HG03097 (cell line): ENCODE results near the gene GOLGA3.
"Not testable (repeated sequence)": the region's sequence is repeated elsewhere in the genome, so short reads cannot be mapped to it uniquely, and the experiment has no call there.

Source experiments
- ATAC-seq: cut with Tn5 transposase; IDR thresholded peaks from one replicate; pipeline ENCODE4 v1.9.1; 2021; ENCODE audit not compliant: unreplicated experiment, low FRiP score

Gene GOLGA3

GRCh38 chr12:132754160-132754932, 74.3 kb downstream of the GOLGA3 start:
- ATAC-seq, result no peak

- ATAC-seq, result not testable (repeated sequence)
Measured at GRCh38 chr12:132753670-132754069, 75.0 kb downstream of the GOLGA3 start.

- ATAC-seq, result no peak
Measured at GRCh38 chr12:132748319-132748718, 80.3 kb downstream of the GOLGA3 start.

- no peak for ATAC-seq
Measured at GRCh38 chr12:132747896-132748295, 80.8 kb downstream of the GOLGA3 start.

- no peak for ATAC-seq
Measured at GRCh38 chr12:132747395-132747794, 81.3 kb downstream of the GOLGA3 start.

- no peak for ATAC-seq
Measured at GRCh38 chr12:132746613-132747012, 82.1 kb downstream of the GOLGA3 start.

- ATAC-seq, result no peak
Measured at GRCh38 chr12:132743831-132744230, 84.8 kb downstream of the GOLGA3 start.

GRCh38 chr12:132741620-132742019, 87.0 kb downstream of the GOLGA3 start:
- no peak for ATAC-seq

GRCh38 chr12:132740652-132741051, 88.0 kb downstream of the GOLGA3 start:
- ATAC-seq, result no peak

- ATAC-seq, result no peak
Measured at GRCh38 chr12:132740313-132740646, 88.4 kb downstream of the GOLGA3 start.

GRCh38 chr12:132739600-132740312, 88.9 kb downstream of the GOLGA3 start:
- ATAC-seq, result no peak

- no peak for ATAC-seq
Measured at GRCh38 chr12:132736913-132737312, 91.8 kb downstream of the GOLGA3 start.

GRCh38 chr12:132736378-132736777, 92.3 kb downstream of the GOLGA3 start:
- ATAC-seq, result no peak

- no peak for ATAC-seq
Measured at GRCh38 chr12:132735496-132735895, 93.2 kb downstream of the GOLGA3 start.

- ATAC-seq, result no peak
Measured at GRCh38 chr12:132734206-132734605, 94.5 kb downstream of the GOLGA3 start.

GRCh38 chr12:132731574-132731973, 97.1 kb downstream of the GOLGA3 start:
- ATAC-seq, result no peak

- ATAC-seq, result no peak
Measured at GRCh38 chr12:132730353-132730752, 98.3 kb downstream of the GOLGA3 start.

GRCh38 chr12:132729541-132730320, 98.9 kb downstream of the GOLGA3 start:
- ATAC-seq, result no peak

- no peak for ATAC-seq
Measured at GRCh38 chr12:132728502-132728901, 100.2 kb downstream of the GOLGA3 start.

GRCh38 chr12:132727091-132727794, 101.4 kb downstream of the GOLGA3 start:
- ATAC-seq, result no peak

- no peak for ATAC-seq
Measured at GRCh38 chr12:132726386-132726785, 102.3 kb downstream of the GOLGA3 start.
